ENCODE measurements around the gene SPAG5.
A peak's percentile ranks its signal among the peaks of the same experiment; 100 is the strongest.

Gene SPAG5

GRCh38 chr17:28575126-28575795, 23.6 kb downstream of the SPAG5 start:
- peak; percentile 38 for TF ChIP-seq CTCF (IDR thresholded peaks at IDR 0.05; ENCODE audit: control extremely low read depth, extremely low read depth, low read depth, missing control alignments)
- ChIA-PET POLR2A (interaction anchor here (0.8 to 1.2 kb wide), 2 partner anchors 16 to 24 kb away, joined by 3 to 5 read pairs; no protein-coding TSS in a partner anchor), CTCF (interaction anchor here (1.1 to 1.4 kb wide), 3 partner anchors 9 to 38 kb away, joined by 3 to 6 read pairs (median 4); no protein-coding TSS in a partner anchor)
- DNase-seq (ENCODE audit: extremely low spot score), result no peak

DNA sequence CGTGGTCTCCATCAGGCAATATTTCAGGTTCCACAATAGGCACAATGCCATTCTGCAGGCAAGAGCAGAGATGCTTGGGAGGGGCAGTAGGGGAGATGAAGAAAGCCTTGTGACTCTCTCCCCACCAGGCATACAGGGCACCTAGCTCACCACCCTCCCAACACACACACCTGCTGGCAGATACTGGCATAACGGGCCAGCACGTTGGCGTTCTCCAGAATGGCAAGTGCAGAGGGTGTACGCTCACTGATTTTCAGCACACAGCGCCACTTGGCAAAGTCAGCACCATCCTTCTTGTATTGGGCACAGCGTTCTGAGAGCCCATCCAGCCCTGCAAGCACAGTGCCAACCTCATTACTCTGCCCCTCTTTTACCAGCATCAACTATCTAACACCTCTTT, 24.3 kb downstream of the SPAG5 start:
- no peak for DNase-seq (ENCODE audit: extremely low spot score)
- CTCF ChIA-PET, result interaction anchor here (0.9 to 1.4 kb wide), 2 partner anchors 9 to 39 kb away, joined by 3 to 4 read pairs; no protein-coding TSS in a partner anchor
- no peak for TF ChIP-seq CTCF (IDR thresholded peaks at IDR 0.05; ENCODE audit: control extremely low read depth, extremely low read depth, low read depth, missing control alignments)
- POLR2A ChIA-PET, result no interaction called here

DNA sequence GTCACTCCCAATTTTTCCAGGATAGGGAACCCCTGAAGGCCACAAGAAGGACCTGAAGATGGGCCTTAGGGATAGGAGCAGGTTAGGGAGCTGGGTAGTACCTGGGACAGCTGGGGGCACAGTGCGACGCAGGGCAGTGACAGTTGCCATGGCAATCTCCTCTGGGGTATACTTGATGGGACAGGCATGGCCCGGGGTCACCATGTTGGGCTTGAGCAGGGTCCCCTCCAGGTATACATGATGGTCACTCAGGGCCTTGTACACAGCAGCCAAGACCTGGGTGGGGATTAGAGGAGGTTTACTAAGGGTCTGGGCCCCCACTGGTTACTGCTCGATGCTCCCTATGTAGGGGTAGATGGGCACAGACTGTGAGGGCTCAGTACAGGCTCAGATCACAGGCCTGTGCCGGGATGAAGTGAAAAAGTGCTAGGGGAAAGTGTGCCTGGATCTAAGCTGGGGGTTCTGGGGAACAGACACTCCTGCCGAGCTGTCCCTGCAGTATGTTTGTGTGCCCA, 24.8 kb downstream of the SPAG5 start:
- no peak for TF ChIP-seq CTCF (IDR thresholded peaks at IDR 0.05; ENCODE audit: control extremely low read depth, extremely low read depth, low read depth, missing control alignments)
- ChIA-PET POLR2A (no interaction called here), CTCF (interaction anchor here (0.9 kb wide), 1 partner anchor 9 kb away, joined by 3 read pairs; no protein-coding TSS in a partner anchor)
- no peak for DNase-seq (ENCODE audit: extremely low spot score)

- POLR2A ChIA-PET, result no interaction called here
- no peak for DNase-seq (ENCODE audit: extremely low spot score)
- CTCF ChIA-PET, result interaction anchor here (0.8 to 1.3 kb wide), 2 partner anchors 11 to 23 kb away, joined by 3 to 4 read pairs; no protein-coding TSS in a partner anchor
- no peak for TF ChIP-seq CTCF (IDR thresholded peaks at IDR 0.05; ENCODE audit: control extremely low read depth, extremely low read depth, low read depth, missing control alignments)
Observed at GRCh38 chr17:28573521-28573920, 25.3 kb downstream of the SPAG5 start.

GRCh38 chr17:28573040-28573380, 25.8 kb downstream of the SPAG5 start:
- ChIA-PET CTCF (interaction anchor here (0.8 to 3.8 kb wide), 4 partner anchors 11 to 26 kb away, joined by 3 to 18 read pairs (median 6); no protein-coding TSS in a partner anchor), POLR2A (interaction anchor here (0.6 kb wide), 1 partner anchor 181 kb away, joined by 3 read pairs; no protein-coding TSS in a partner anchor)
- no peak for DNase-seq (ENCODE audit: extremely low spot score)
- TF ChIP-seq CTCF (IDR thresholded peaks at IDR 0.05; ENCODE audit: control extremely low read depth, extremely low read depth, low read depth, missing control alignments), result no peak

GRCh38 chr17:28572259-28573039, 26.4 kb downstream of the SPAG5 start:
- CTCF ChIA-PET, result interaction anchor here (0.8 to 3.8 kb wide), 9 partner anchors 10 to 155 kb away, joined by 3 to 18 read pairs (median 4); partner anchors contain the start of gene UNC119
- TF ChIP-seq CTCF (IDR thresholded peaks at IDR 0.05; ENCODE audit: control extremely low read depth, extremely low read depth, low read depth, missing control alignments), result no peak
- POLR2A ChIA-PET, result interaction anchor here (0.6 to 1.4 kb wide), 2 partner anchors 27 to 181 kb away, joined by 3 to 4 read pairs; no protein-coding TSS in a partner anchor
- no peak for DNase-seq (ENCODE audit: extremely low spot score)

Measured in GM10248 (cell line).